Measurements from ENCODE around the gene URGCP.

URGCP gene

DNA sequence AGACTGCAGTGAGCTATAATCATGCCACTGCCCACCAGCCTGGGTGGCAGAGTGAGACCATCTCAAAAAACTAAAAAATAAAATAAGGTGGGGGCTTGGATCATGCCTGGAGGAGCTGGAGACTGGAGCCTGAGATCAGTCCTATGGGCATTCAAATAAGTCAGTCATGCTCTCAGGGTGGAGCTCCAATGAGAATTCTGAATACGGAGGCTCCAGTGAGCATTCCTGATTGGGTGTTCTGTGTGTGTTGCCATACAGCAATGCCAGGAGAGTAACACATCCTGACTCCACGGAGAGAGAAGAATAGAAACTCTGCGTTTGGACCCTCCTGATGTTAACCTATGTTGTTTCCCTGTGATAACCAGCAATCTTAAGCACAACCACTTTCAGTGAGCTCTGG, 35.9 kb upstream of the URGCP start:
- Histone ChIP-seq H3K4me3 (no peak overlapping the region), H3K36me3 (ENCODE audit: insufficient read depth, low read length) (no peaks in the 10 kb centered on the region), H3K9me3 (ENCODE audit: low read depth, low read length) (no peaks in the 10 kb centered on the region), H3K9ac (ENCODE audit: insufficient read length) (no peak overlapping the region), H3K27ac (no peak overlapping the region)
- DNase-seq (ENCODE audit: low read depth, low spot score): no peak
- TF ChIP-seq POLR2AphosphoS5 (IDR thresholded peaks at IDR 0.05; ENCODE audit: borderline replicate concordance, low read depth, low read length) (no peak), FOXP2 (optimal IDR thresholded peaks at IDR 0.05; ENCODE audit: control extremely low read depth, extremely low read length, insufficient read depth) (no peak), EZH2 (IDR thresholded peaks at IDR 0.05) (no peak)

DNA sequence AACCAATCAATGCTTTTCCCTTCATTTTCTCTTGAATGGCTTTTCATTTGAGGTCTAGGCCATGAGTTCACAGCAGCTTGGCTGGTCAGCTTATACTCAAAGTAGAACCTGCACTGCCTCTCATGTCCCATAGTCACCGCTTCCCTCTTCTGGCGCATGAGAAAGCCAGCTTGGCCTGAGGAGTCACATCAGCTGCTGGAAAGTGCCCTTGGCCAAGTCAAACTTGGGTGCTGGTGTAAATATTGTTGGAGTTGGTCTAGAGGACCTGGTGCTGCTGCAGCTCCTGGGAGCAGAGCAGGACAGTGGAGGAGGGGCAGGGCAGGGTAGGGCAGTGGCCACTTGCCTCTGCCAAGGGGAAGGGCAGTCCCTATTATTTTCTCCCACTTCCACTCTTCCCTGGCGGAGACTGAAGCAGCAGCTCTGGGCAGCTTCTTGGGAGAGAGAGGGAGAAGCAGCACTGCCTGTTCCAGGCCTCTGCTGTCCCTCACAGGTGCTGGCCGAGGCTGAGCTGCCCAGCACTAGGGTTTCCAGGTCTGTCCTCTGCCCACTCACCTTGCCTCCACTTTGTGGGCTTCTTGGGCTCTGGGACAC, 32.6 kb upstream of the URGCP start:
- Histone ChIP-seq H3K9ac (ENCODE audit: insufficient read length) (no peak overlapping the region), H3K9me3 (ENCODE audit: low read depth, low read length) (no peaks in the 10 kb centered on the region), H3K36me3 (ENCODE audit: insufficient read depth, low read length) (no peaks in the 10 kb centered on the region), H3K27ac (no peak overlapping the region), H3K4me3 (no peak overlapping the region)
- TF ChIP-seq FOXP2 (optimal IDR thresholded peaks at IDR 0.05; ENCODE audit: control extremely low read depth, extremely low read length, insufficient read depth): no peak
- no peak for TF ChIP-seq EZH2 (IDR thresholded peaks at IDR 0.05)
- no peak for TF ChIP-seq POLR2AphosphoS5 (IDR thresholded peaks at IDR 0.05; ENCODE audit: borderline replicate concordance, low read depth, low read length)
- DNase-seq (ENCODE audit: low read depth, low spot score): no peak

- TF ChIP-seq FOXP2 (optimal IDR thresholded peaks at IDR 0.05; ENCODE audit: control extremely low read depth, extremely low read length, insufficient read depth) (no peak), EZH2 (IDR thresholded peaks at IDR 0.05) (no peak), POLR2AphosphoS5 (IDR thresholded peaks at IDR 0.05; ENCODE audit: borderline replicate concordance, low read depth, low read length) (no peak)
- Histone ChIP-seq H3K27ac (no peak overlapping the region), H3K9ac (ENCODE audit: insufficient read length) (no peak overlapping the region), H3K36me3 (ENCODE audit: insufficient read depth, low read length) (no peaks in the 10 kb centered on the region), H3K4me3 (no peak overlapping the region), H3K9me3 (ENCODE audit: low read depth, low read length) (no peaks in the 10 kb centered on the region)
- no peak for DNase-seq (ENCODE audit: low read depth, low spot score)
Observed at GRCh38 chr7:43937444-43937843, 31.0 kb upstream of the URGCP start.

GRCh38 chr7:43933902-43934560, 27.6 kb upstream of the URGCP start:
- DNase-seq (ENCODE audit: low read depth, low spot score): no peak
- no peak overlapping the region for H3K27ac ChIP-seq
- H3K4me3 ChIP-seq: no peak overlapping the region
- H3K9me3 ChIP-seq (ENCODE audit: low read depth, low read length): no peaks in the 10 kb centered on the region
- no peak overlapping the region for H3K9ac ChIP-seq (ENCODE audit: insufficient read length)
- TF ChIP-seq EZH2 (IDR thresholded peaks at IDR 0.05) (no peak), FOXP2 (optimal IDR thresholded peaks at IDR 0.05; ENCODE audit: control extremely low read depth, extremely low read length, insufficient read depth) (no peak), POLR2AphosphoS5 (IDR thresholded peaks at IDR 0.05; ENCODE audit: borderline replicate concordance, low read depth, low read length) (no peak)
- H3K36me3 ChIP-seq (ENCODE audit: insufficient read depth, low read length): no peaks in the 10 kb centered on the region

- H3K9me3 ChIP-seq (ENCODE audit: low read depth, low read length): no peaks in the 10 kb centered on the region
- no peak overlapping the region for H3K27ac ChIP-seq
- no peak overlapping the region for H3K4me3 ChIP-seq
- no peaks in the 10 kb centered on the region for H3K36me3 ChIP-seq (ENCODE audit: insufficient read depth, low read length)
- TF ChIP-seq POLR2AphosphoS5 (IDR thresholded peaks at IDR 0.05; ENCODE audit: borderline replicate concordance, low read depth, low read length): no peak
- DNase-seq (ENCODE audit: low read depth, low spot score): no peak
- no peak overlapping the region for H3K9ac ChIP-seq (ENCODE audit: insufficient read length)
Observed at GRCh38 chr7:43931346-43931745, 24.9 kb upstream of the URGCP start.

DNA sequence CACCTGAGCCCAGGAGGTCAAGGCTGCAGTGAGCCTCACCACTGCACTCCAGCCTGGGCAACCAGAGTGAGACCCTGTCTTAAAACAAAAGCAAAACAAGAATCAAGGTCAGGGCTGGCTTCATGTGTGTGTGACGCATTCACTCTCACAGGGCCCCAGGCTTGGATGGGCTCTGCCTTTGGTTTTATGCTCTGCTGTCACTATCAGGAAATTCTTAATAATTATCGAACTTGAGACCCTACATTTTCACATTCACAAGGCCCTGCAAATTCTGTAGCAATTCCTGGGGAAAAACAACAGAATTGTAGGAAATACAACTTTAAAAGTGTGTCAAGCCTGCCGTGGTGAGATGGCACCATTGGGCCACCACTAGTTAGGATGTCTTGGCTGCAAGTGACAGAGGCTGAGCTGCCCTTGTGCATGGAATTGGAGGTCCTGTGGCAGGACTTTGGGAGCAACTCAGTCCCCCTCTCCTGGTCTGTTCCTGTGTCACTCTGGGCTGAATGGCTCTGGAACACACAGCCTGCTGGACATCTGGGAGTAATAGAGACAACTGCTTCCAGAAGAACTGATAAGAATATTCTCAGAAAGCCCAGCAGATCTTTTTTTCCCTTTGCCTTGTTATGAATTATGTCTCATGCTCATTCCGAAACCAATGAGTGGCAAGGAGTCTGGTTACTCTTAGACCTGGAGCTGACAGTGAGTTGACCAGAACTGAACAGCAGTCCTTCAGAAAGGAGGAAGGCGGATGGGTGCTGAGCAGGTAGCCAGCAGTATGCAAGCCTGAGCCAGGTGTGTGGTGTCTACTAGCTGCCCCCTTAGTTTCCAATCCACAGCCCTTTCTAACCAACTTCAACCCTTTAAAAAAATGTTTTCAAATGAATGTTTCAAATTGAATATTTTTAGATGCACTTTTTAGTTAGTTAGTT, 23.4 kb upstream of the URGCP start:
- H3K9ac ChIP-seq (ENCODE audit: insufficient read length): no peak overlapping the region
- H3K4me3 ChIP-seq: no peak overlapping the region
- TF ChIP-seq POLR2AphosphoS5 (IDR thresholded peaks at IDR 0.05; ENCODE audit: borderline replicate concordance, low read depth, low read length) (no peak), FOXP2 (optimal IDR thresholded peaks at IDR 0.05; ENCODE audit: control extremely low read depth, extremely low read length, insufficient read depth) (no peak), EZH2 (IDR thresholded peaks at IDR 0.05) (no peak)
- H3K9me3 ChIP-seq (ENCODE audit: low read depth, low read length): no peaks in the 10 kb centered on the region
- no peak for DNase-seq (ENCODE audit: low read depth, low spot score)
- H3K36me3 ChIP-seq (ENCODE audit: insufficient read depth, low read length): no peaks in the 10 kb centered on the region
- no peak overlapping the region for H3K27ac ChIP-seq

DNA sequence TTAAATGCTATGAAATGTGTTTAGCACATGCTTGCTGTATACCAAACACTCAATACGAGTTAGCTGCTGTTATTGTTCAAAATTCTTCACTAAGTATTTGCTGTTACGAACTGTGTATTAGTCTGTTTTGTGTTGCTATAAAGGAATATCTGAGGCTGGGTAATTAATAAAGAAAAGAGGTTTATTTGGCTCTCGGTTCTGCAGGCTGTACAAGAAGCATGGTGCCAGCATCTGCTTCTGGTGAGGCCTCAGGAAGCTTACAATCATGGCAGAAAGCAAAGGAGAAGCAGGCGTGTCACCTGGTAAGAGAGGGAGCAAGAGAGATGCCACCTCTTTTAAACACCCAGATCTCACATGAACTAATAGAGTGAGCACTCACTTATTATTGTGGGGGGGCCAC, 21.4 kb upstream of the URGCP start:
- no peak for DNase-seq (ENCODE audit: low read depth, low spot score)
- no peak overlapping the region for H3K9ac ChIP-seq (ENCODE audit: insufficient read length)
- TF ChIP-seq POLR2AphosphoS5 (IDR thresholded peaks at IDR 0.05; ENCODE audit: borderline replicate concordance, low read depth, low read length) (no peak), EZH2 (IDR thresholded peaks at IDR 0.05) (no peak), FOXP2 (optimal IDR thresholded peaks at IDR 0.05; ENCODE audit: control extremely low read depth, extremely low read length, insufficient read depth) (no peak)
- no peaks in the 10 kb centered on the region for H3K9me3 ChIP-seq (ENCODE audit: low read depth, low read length)
- H3K4me3 ChIP-seq: no peak overlapping the region
- no peaks in the 10 kb centered on the region for H3K36me3 ChIP-seq (ENCODE audit: insufficient read depth, low read length)
- H3K27ac ChIP-seq: no peak overlapping the region

DNA sequence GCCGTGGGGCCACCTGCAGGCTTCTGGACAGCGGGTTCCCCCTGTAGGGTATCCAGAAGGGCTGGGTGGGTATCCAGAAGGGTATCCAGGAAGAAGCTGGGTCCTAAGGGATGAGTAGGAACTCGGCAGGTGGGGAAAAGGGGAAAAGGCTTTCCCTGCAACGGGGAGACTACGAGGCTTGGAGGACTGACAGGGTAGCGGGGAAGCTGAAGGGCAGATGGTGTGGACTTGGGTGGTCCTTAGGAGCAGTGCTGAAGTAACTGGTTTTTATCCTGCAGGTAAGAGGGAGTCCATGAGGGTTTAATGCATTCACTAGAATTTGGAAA, 20.4 kb upstream of the URGCP start:
- Histone ChIP-seq H3K9me3 (ENCODE audit: low read depth, low read length) (no peaks in the 10 kb centered on the region), H3K27ac (peak overlapping the region; percentile 87), H3K9ac (ENCODE audit: insufficient read length) (peak overlapping the region; percentile 83), H3K36me3 (ENCODE audit: insufficient read depth, low read length) (no peaks in the 10 kb centered on the region), H3K4me3 (peak overlapping the region; percentile 83)
- TF ChIP-seq POLR2AphosphoS5 (IDR thresholded peaks at IDR 0.05; ENCODE audit: borderline replicate concordance, low read depth, low read length) (no peak), EZH2 (IDR thresholded peaks at IDR 0.05) (no peak), FOXP2 (optimal IDR thresholded peaks at IDR 0.05; ENCODE audit: control extremely low read depth, extremely low read length, insufficient read depth) (no peak)
- no peak for DNase-seq (ENCODE audit: low read depth, low spot score)

Data from SK-N-MC (cell line).